HG02588 (cell line): ENCODE results near the gene ZDHHC11.
"Not testable (repeated sequence)": the region's sequence is repeated elsewhere in the genome, so short reads cannot be mapped to it uniquely, and the experiment has no call there.

Source experiments
- ATAC-seq: cut with Tn5 transposase; IDR thresholded peaks from one replicate; pipeline ENCODE4 v1.9.1; 2021; ENCODE audit warnings: mild to moderate bottlenecking, moderate library complexity; ENCODE audit not compliant: unreplicated experiment

ZDHHC11 gene

DNA sequence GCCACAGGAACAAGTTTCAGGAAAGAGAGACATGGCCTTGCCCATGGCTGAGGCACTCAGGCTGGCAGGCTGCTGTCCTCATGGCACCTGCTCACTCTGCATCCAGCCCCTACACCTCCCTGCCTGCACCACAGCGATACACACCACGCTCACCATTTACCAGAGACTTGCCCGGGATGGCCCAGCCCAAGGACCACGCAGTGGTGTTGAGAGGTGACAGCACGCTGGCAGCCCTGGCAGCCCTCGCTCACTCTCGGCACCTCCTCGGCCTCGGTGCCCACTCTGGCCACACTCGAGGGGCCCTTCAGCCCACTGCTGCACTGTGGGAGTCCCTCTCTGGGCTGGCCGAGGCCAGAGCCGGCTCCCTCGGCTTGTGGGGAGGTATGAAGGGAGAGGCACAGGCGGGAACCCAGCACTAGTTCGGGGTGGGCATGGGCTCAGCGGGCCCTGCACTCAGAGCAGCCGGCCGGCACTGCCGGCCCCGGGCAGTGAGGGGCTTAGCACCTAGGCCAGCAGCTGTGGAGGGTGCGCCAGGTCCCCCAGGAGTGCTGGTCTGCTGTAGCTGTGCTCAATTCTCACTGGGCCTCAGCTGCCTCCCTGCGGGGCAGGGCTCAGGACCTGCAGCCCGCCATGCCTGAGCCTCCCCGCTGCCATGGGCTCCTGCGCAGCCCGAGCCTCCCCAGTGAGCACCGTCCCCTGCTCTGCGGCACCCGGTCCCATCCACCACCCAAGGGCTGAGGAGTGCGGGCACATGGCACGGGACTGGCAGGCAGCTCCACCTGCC, 86.6 kb downstream of the ZDHHC11 start:
- ATAC-seq = no peak

- ATAC-seq = no peak
Measured at GRCh38 chr5:763397-763796, 87.4 kb downstream of the ZDHHC11 start.

- not testable (repeated sequence) for ATAC-seq
Measured at GRCh38 chr5:762996-763395, 87.8 kb downstream of the ZDHHC11 start.

GRCh38 chr5:761854-762710, 88.7 kb downstream of the ZDHHC11 start:
- ATAC-seq = no peak

DNA sequence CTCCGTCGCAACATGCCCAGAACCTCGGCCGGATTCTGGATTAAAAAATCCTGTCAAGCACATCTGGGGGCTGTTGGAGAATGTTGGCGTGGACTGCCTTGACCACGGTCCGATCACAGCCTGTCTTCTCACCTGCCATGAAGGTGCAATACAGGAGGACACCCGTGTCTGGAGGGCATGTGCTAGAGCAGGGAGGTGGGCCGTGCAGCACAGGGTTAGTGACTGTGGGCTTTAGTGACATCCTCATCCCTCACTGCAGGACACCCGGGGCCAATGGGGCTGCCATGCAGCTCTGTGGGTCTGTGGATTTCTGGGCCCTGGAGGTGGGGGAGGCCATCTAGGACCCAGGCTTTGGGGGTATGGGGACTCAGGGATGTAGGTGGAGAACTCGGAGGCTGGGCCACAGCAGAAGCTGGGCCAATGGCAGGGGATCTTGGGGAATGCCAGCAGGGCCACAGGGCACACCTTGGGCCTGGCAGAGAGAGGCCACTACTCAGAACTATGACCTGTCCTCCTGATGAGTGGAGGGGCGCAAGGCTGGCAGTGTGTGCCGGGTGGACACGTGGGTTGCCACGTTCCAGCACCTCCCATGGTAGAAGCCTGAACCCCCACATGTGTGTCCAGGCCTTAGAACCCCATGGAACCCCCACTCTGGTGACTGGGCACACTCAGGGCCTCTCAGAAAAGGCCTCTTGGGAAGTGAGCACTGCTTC, 89.6 kb downstream of the ZDHHC11 start:
- ATAC-seq = no peak

DNA sequence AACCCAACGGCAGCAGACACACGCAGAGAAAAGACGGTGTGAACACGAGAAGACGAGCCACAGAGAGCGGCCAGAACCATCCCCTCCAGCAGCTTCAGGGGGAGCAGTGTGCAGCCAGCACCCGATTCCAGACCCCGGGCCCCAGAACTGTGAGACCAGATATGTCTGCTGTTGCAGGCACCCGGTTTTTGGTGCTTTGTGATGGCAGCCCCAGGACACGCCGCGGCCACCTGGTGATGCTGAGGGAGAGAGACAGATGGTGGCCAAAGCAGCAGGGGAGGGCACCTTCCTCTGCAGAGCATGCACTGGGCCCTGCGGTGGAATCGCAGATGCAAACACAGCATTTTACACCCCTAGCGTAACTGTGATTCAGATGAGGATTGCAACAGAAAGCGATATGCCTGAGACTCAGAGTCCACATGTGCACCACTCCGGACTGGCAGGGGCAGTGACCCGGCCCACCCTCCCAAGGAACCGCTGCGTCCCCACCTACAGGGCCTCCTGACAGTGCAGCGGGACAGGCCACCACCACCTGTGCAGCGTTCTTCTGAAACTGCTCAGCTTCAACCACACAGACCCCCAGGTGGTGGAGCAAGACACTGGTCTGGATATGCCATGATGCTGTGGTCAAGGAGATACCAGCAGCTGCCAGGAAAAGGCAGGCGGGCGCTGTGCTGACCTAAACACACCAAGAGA, 90.3 kb downstream of the ZDHHC11 start:
- ATAC-seq = no peak

DNA sequence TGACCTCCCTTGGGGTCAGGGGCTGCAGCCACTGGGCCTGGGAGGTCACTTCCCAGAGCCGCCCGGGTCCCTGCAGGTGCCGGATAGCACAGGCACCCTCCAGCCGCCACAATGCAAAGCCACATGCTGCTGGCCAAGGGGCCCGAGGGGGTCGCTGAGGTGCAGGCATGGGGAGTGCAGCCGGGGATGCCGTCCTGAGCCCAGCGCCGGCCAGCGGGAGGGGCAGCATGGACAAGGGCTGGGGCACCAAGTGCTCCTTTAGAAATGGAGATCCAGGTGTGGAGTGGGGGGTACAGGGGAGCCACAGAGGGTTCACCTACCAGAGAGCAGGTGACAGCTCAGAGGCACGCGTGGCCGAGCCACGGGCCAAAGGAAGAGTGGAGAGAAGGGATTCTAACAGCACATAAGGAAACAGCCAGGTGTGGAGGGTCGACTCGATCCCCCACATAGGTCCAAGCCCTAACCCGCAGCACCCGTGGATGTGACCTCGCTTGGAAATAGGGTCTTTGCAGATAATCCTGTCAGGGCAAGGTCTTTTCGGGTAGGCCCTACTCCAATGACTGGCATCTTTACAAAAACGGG, 90.9 kb downstream of the ZDHHC11 start:
- ATAC-seq = no peak

DNA sequence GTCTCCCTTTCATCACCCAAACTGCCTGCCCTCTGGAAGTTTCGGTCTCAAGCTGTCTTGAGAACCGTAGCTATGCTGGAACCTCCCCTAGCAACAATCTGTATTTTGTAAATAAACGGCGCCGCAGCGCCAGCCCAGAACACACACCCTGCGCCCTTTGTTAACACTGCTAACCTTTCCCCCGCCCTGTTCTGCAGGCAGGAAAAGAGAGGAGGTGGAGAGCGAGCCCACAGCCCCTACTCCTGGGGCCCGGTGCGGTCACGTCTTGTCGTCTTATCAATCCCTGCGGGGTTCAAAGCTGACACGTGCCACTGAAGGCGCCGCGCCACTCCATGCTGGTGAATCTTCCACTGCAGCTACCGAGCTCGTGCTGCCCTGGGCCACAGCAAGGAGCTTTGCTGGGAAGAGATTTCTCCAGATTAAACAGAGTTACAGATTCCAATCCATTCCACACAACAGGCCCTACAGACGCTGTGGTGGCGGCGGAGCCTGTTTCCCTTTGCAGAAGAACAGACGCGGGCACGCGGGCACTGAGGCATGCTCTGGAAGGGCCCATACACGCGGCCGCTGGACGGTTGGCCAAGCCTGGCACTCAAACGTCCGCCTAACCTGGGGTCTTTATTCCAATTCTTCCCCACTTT, 91.6 kb downstream of the ZDHHC11 start:
- ATAC-seq = no peak

GRCh38 chr5:758698-759053, 92.1 kb downstream of the ZDHHC11 start:
- no peak for ATAC-seq

- no peak for ATAC-seq
Measured at GRCh38 chr5:757931-758697, 92.7 kb downstream of the ZDHHC11 start.

GRCh38 chr5:757346-757930, 93.3 kb downstream of the ZDHHC11 start:
- no peak for ATAC-seq

DNA sequence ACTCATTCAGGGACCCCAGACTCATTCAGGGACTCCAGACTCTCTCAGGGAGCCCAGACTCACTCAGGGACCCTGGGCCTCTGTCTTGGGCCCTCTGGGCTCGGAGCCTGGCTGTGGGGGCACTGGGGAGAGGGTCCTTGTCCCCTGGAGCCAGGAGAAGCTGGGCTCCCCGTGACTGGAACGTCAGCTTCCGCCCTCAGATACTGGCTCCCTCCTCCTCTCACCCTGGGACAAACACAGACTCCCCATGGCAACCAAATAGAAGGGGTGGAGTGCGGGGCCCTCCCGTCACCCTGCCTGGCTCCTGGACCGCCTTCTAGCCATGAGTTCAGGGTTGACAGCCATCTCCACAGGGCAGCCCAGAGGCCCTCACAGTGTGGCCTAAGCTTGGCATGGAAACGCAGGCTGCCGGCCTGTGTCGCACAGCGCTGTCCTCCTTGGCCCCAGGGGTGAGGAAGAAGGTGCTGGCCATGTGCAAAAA, 93.9 kb downstream of the ZDHHC11 start:
- ATAC-seq = no peak

- no peak for ATAC-seq
Measured at GRCh38 chr5:756171-756570, 94.6 kb downstream of the ZDHHC11 start.

DNA sequence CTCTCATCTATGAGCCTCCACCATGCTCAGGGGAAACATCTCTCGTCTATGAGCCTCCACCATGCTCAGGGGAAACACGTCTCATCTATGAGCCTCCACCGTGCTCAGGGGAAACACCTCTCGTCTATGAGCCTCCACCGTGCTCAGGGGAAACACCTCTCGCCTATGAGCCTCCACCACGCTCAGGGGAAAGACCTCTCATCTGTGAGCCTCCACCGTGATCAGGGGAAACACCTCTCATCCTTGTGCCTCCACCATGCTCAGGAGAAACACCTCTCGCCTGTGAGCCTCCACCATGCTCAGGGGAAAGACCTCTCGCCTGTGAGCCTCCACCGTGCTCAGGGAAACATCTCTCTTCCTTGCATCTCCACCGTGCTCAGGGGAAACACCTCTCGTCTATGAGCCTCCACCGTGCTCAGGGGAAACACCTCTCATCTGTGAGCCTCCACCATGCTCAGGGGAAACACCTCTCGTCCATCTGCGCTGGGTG, 96.6 kb downstream of the ZDHHC11 start:
- ATAC-seq = not testable (repeated sequence)

- not testable (repeated sequence) for ATAC-seq
Measured at GRCh38 chr5:753567-754142, 97.1 kb downstream of the ZDHHC11 start.

DNA sequence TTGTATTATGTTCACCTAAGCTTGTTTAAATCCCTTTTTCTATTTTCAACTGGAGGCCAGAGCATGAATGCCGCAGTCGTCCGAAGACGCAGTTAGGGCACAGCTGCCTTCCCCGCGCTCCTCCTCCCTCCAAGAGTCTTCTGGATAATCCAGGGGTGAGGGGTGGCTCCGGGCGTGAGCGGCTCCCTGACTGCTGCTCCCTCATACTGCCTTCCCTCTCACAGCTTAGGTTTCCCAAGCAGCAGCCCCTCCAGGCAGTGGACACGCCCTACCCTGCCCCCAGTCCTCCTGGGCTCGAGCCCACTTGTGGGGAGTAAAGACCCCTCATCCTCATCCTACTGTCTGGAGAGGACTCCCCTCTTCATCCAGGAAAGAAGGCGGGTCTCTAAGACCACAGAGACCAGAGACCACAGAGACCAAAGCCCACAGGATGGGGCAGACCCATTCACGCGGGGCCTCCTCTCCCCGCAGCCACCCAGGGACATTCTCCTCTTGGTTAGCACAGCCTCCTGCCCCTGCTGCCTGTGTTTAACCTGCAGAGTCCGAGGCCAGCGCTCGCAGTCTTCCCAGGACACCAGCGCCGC, 98.2 kb downstream of the ZDHHC11 start:
- ATAC-seq = not testable (repeated sequence)

DNA sequence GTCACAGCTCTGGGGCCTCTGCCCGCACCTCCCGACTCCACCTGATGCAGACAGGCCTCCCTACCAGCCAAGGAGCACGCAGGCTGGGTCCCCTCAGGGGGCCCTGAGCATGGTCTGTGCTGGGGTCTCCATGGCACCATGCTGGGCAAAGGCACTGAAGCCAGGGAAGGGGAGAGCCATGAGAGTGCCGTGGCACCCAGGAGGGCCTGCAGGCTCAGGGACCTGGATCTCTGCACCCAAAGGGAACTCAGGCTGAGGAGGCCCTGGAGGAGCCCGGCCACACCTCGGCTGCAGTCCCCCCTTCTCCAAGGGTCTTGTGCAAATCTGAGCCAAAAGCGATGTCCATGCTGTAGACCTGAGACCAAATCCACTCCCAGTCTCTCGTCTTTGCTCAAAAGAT, 98.8 kb downstream of the ZDHHC11 start:
- not testable (repeated sequence) for ATAC-seq

GRCh38 chr5:751496-751895, 99.3 kb downstream of the ZDHHC11 start:
- ATAC-seq = no peak
